Endothelial cell of umbilical vein (primary cell): Measurements from ENCODE around the gene ANAPC1. TPM values are rescaled to one million over a fixed set of nuclear protein-coding genes. Genes with fewer than 3 reads are reported as not detected.

Experiments used
- BruUV-seq: library from RNA; stranded (reverse); fragments of 400-500 nt; replicated peaks from 2 replicates; lab custom pipeline; 2021; lab: Mats Ljungman, UMichigan
- CTCF ChIA-PET: fragments of 300-600, 350-600 bp; sonication (Branson Sonifier 250); formaldehyde crosslinking; loops from one replicate; lab custom pipeline; 2021; ENCODE audit warnings: antibody characterized with exemption, inconsistent platforms; lab: Charles Lee
- POLR2A ChIA-PET: fragments of 300-600, 350-600 bp; sonication (Branson Sonifier 250); formaldehyde crosslinking; loops from one replicate; lab custom pipeline; 2021; ENCODE audit warnings: antibody characterized with exemption, inconsistent platforms; lab: Charles Lee
- DNase-seq: peaks from one replicate; pipeline ENCODE4 v3.0.0-alpha.2; 2011; ENCODE audit warnings: low read depth, low spot score
- FAIRE-seq: peaks from 2 replicates; lab custom pipeline; 2011; peaks lifted over from hg19 to GRCh38; lab: Jason Lieb, UNC
- H2AFZ ChIP-seq: 2 replicates; pipeline ENCODE4 v1.6.0; 2012; ENCODE audit warnings: low read depth, low read length, control low read depth, inconsistent platforms
- H3K27ac ChIP-seq: 2 replicates; pipeline ENCODE4 v1.5.1; 2011; ENCODE audit warnings: low read depth, mild to moderate bottlenecking, control low read depth, low read length, moderate library complexity; ENCODE audit not compliant: insufficient read depth
- H3K27me3 ChIP-seq, 2 experiments: 2 replicates each; pipeline versions ENCODE4 v1.6.0 to v1.6.1; 2011; ENCODE audit warnings: low read length in 2 of 2, mixed read lengths in 1 of 2; ENCODE audit not compliant: control insufficient read depth in 2 of 2, insufficient read depth in 2 of 2
- H3K36me3 ChIP-seq, 2 experiments: 2 replicates in 1 of 2; 3 replicates in 1 of 2; pipeline ENCODE4 v1.5.1; 2011; ENCODE audit warnings: low read length in 2 of 2, mild to moderate bottlenecking in 1 of 2, moderate library complexity in 1 of 2; ENCODE audit not compliant: control insufficient read depth in 2 of 2, insufficient read depth in 2 of 2; ENCODE audit errors: extremely low read depth in 1 of 2
- H3K4me1 ChIP-seq: 3 replicates; pipeline ENCODE4 v1.5.1; 2011; ENCODE audit warnings: mild to moderate bottlenecking, low read length; ENCODE audit not compliant: control insufficient read depth, insufficient read depth; ENCODE audit errors: extremely low read depth
- H3K4me2 ChIP-seq: 2 replicates; pipeline ENCODE4 v1.6.1; 2011; ENCODE audit warnings: low read length, control low read depth, mixed read lengths; ENCODE audit not compliant: insufficient read depth
- H3K4me3 ChIP-seq, 3 experiments: fragments of 200-600 bp in 1 of 3; sonication (generic), shearing (Covaris generic) in 1 of 3; replicated peaks in 1 of 3; 2 replicates each; pipeline ENCODE4 v1.5.1; 2011 to 2016; ENCODE audit warnings: control low read depth in 3 of 3, low read length in 3 of 3, mild to moderate bottlenecking in 2 of 3, inconsistent platforms in 1 of 3, low read depth in 1 of 3, moderate library complexity in 1 of 3; ENCODE audit not compliant: insufficient read depth in 1 of 3
- H3K79me2 ChIP-seq: 2 replicates; pipeline ENCODE4 v1.6.0; 2012; ENCODE audit warnings: low read length, inconsistent platforms; ENCODE audit not compliant: control insufficient read depth, insufficient read depth
- H3K9ac ChIP-seq: replicated peaks from 2 replicates; pipeline ENCODE3; 2011; ENCODE audit warnings: low read length, control low read depth; ENCODE audit not compliant: insufficient read depth; ENCODE audit errors: extremely low read depth
- H3K9me1 ChIP-seq: replicated peaks from 3 replicates; pipeline ENCODE4 v1.6.0; 2011; ENCODE audit warnings: mild to moderate bottlenecking, low read length; ENCODE audit not compliant: control insufficient read depth, insufficient read depth; ENCODE audit errors: extremely low read depth
- H3K9me3 ChIP-seq: replicated peaks from 2 replicates; pipeline ENCODE4 v1.5.1; 2012; ENCODE audit warnings: low read length, inconsistent platforms; ENCODE audit not compliant: control insufficient read depth, insufficient read depth
- H4K20me1 ChIP-seq: replicated peaks from 2 replicates; pipeline ENCODE3; 2011; ENCODE audit warnings: mild to moderate bottlenecking, low read length; ENCODE audit not compliant: control insufficient read depth, insufficient read depth; ENCODE audit errors: extremely low read depth
- CTCF ChIP-seq, 2 donors: IDR thresholded peaks; 1 replicate in 1 of 2; 2 replicates in 1 of 2; pipeline ENCODE4 v1.5.1; 2011; ENCODE audit warnings: low read length in 2 of 2, mild to moderate bottlenecking in 2 of 2, moderate library complexity in 2 of 2, control low read depth in 1 of 2, inconsistent platforms in 1 of 2, low read depth in 1 of 2; ENCODE audit not compliant: insufficient read depth in 1 of 2; ENCODE audit errors: extremely low read depth in 1 of 2
- EZH2 ChIP-seq: IDR thresholded peaks from 2 replicates; pipeline ENCODE4 v1.6.1; 2012; ENCODE audit warnings: borderline replicate concordance, low read depth, mild to moderate bottlenecking, moderate library complexity, low read length, inconsistent platforms; ENCODE audit not compliant: severe bottlenecking
- FOS ChIP-seq: IDR thresholded peaks from 2 replicates; pipeline ENCODE4 v1.6.1; 2011; ENCODE audit warnings: mild to moderate bottlenecking, low read length, moderate library complexity, borderline replicate concordance; ENCODE audit not compliant: insufficient read depth
- GATA2 ChIP-seq: IDR thresholded peaks from 2 replicates; pipeline ENCODE4 v1.7.0; 2011; ENCODE audit warnings: low read depth, mild to moderate bottlenecking, moderate library complexity, mixed read lengths, low read length; ENCODE audit not compliant: insufficient read length, insufficient read depth
- JUN ChIP-seq: IDR thresholded peaks from 2 replicates; pipeline ENCODE4 v1.6.1; 2011; ENCODE audit warnings: borderline replicate concordance, low read depth; ENCODE audit not compliant: insufficient read length, insufficient read depth
- MYC ChIP-seq: IDR thresholded peaks from one replicate; pipeline ENCODE4 v1.6.1; 2011; ENCODE audit warnings: mild to moderate bottlenecking, low read depth, low read length
- POLR2A ChIP-seq: IDR thresholded peaks from 2 replicates; pipeline ENCODE4 v1.6.1; 2012; ENCODE audit warnings: low read depth, mild to moderate bottlenecking, control low read depth, low read length
- POLR2AphosphoS5 ChIP-seq: IDR thresholded peaks from 2 replicates; pipeline ENCODE4 v1.6.1; 2012; ENCODE audit warnings: low read depth, mild to moderate bottlenecking, control low read depth, low read length, moderate library complexity; ENCODE audit not compliant: insufficient read depth
- dilution Hi-C: fragments of 300-500 bp; cut with MboI; formaldehyde crosslinking; loops from one replicate; pipeline ENCODE4 v1.15.0; 2019; ENCODE audit warnings: low sequenced_read_pairs; ENCODE audit not compliant: extremely low pct_ligation_motif_present
- intact Hi-C: fragments of 100-400 bp; cut with micrococcal nuclease; formaldehyde crosslinking; loops from one replicate; pipeline ENCODE4 v1.10.0; 2022
- polyA plus RNA-seq, 4 experiments: library from polyadenylated mRNA; depleted of rRNA in 3 of 4; stranded (reverse) in 3 of 4; unstranded in 1 of 4; fragments of >200 nt; gene quantifications; 2 replicates each; pipeline versions ENCODE4 v1.2.1 to v1.2.3, GENCODE V29; 2011 to 2012; ENCODE audit warnings: missing spikeins in 1 of 4
- total RNA-seq: library from RNA; stranded (reverse); gene quantifications from 2 replicates; pipeline ENCODE4 v1.2.3, GENCODE V29; 2021
- TF ChIP-seq, protein P1 (sequence below): IDR thresholded peaks from 2 replicates; pipeline ENCODE4 v1.6.1; 2011; ENCODE audit not compliant: insufficient read depth, insufficient read length

ANAPC1 gene
- total and polyA plus RNA-seq, 2 donors (not counting 3 experiments of a cell fraction or from before 2014, with no cell fraction given), result 21.9 to 61.5 TPM

DNA sequence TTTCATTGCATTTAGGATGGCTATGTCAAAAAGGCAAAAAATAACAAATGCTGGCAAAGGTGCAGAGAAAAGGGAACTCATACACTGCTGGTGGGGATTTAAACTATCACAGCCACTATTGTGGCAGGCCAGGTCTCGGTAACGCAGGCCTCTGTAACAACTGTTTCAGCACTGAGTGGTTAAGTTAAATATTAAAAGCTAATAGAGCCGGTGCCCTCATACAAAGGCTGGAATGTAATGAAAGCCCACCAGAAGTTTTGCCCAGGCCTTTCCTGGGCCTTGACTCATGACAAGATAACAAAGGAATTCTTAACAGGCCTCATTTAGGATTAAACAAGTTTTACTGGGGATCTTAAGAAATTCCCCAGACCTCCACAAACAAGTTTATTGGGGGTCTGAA lies 25.1 kb upstream of the ANAPC1 start:
- Histone ChIP-seq H3K4me1 (peaks cover 13% of the 10 kb centered on the region), H3K79me2 (peaks cover 36% of the 10 kb centered on the region), H3K27me3 (no peaks in the 10 kb centered on the region), H3K36me3 (no peaks in the 10 kb centered on the region), H3K27ac (no peak overlapping the region), H3K4me3 (no peak overlapping the region), H3K9me1 (no peaks in the 10 kb centered on the region), H4K20me1 (no peaks in the 10 kb centered on the region), H3K9ac (no peak overlapping the region), H3K4me2 (no peak overlapping the region), H3K9me3 (no peaks in the 10 kb centered on the region), H2AFZ (no peak overlapping the region)
- intact Hi-C loops (no loop called here), dilution Hi-C loops (no loop called here)
- no TSS peak for BruUV-seq
- no peak for DNase-seq
- TF ChIP-seq EZH2 (no peak), JUN (no peak), FOS (no peak), GATA2 (no peak), POLR2AphosphoS5 (no peak), MYC (no peak), CTCF (IDR thresholded peaks at IDR 0.05; ENCODE audit: extremely low read depth in 1 of 2, insufficient read depth in 1 of 2, low read depth in 1 of 2, low read length in 2 of 2) (no peak), POLR2A (no peak)
- TF ChIP-seq, protein P1, sequence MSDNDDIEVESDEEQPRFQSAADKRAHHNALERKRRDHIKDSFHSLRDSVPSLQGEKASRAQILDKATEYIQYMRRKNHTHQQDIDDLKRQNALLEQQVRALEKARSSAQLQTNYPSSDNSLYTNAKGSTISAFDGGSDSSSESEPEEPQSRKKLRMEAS, result no peak
- no peak for FAIRE-seq
- ChIA-PET POLR2A (no interaction called here), CTCF (no interaction called here)
